VCaP (cell line): ENCODE results near the gene AMOTL1.
A peak's percentile ranks its signal among the peaks of the same experiment; 100 is the strongest.

ENCODE experiments used
- H3K27ac ChIP-seq: fragments of 450-650 bp; 2 replicates; pipeline ENCODE4 v1.5.1; 2017
- CTCF ChIP-seq: fragments of 450-650 bp; conservative IDR thresholded peaks from 2 replicates; pipeline ENCODE4 v1.5.1; 2017; ENCODE audit warnings: mild to moderate bottlenecking, moderate library complexity

AMOTL1 gene

GRCh38 chr11:94876645-94877442, 108.7 kb downstream of the AMOTL1 start:
- no peak overlapping the region for H3K27ac ChIP-seq
- TF ChIP-seq CTCF: no peak

GRCh38 chr11:94877443-94878200, 109.5 kb downstream of the AMOTL1 start:
- no peak for TF ChIP-seq CTCF
- H3K27ac ChIP-seq: no peak overlapping the region

- no peak overlapping the region for H3K27ac ChIP-seq
- TF ChIP-seq CTCF: no peak
Observed at GRCh38 chr11:94879006-94879405, 110.8 kb downstream of the AMOTL1 start.

GRCh38 chr11:94880216-94880615, 112.1 kb downstream of the AMOTL1 start:
- no peak overlapping the region for H3K27ac ChIP-seq
- TF ChIP-seq CTCF: no peak

GRCh38 chr11:94882931-94883330, 114.8 kb downstream of the AMOTL1 start:
- no peak overlapping the region for H3K27ac ChIP-seq
- no peak for TF ChIP-seq CTCF

GRCh38 chr11:94883878-94884277, 115.7 kb downstream of the AMOTL1 start:
- TF ChIP-seq CTCF: no peak
- H3K27ac ChIP-seq: no peak overlapping the region

GRCh38 chr11:94884376-94884775, 116.2 kb downstream of the AMOTL1 start:
- TF ChIP-seq CTCF: no peak

More at GRCh38 chr11:94884376-94884775, 116.2 kb downstream of the AMOTL1 start:
- H3K27ac ChIP-seq: peak overlapping the region; percentile 14; the same call in 1 of the 2 replicates
